HTR-8/SVneo (cell line): ENCODE measurements around the gene SCAP.
"Not testable (repeated sequence)": the region's sequence is repeated elsewhere in the genome, so short reads cannot be mapped to it uniquely, and the experiment has no call there.

ENCODE experiments used
- DNase-seq: peaks from one replicate; pipeline ENCODE4 v3.0.0; 2011; ENCODE audit warnings: low spot score, mixed read lengths; ENCODE audit not compliant: insufficient read length
- FAIRE-seq: peaks from 2 replicates; lab custom pipeline; 2011; peaks lifted over from hg19 to GRCh38; lab: Jason Lieb, UNC

Gene SCAP

DNA sequence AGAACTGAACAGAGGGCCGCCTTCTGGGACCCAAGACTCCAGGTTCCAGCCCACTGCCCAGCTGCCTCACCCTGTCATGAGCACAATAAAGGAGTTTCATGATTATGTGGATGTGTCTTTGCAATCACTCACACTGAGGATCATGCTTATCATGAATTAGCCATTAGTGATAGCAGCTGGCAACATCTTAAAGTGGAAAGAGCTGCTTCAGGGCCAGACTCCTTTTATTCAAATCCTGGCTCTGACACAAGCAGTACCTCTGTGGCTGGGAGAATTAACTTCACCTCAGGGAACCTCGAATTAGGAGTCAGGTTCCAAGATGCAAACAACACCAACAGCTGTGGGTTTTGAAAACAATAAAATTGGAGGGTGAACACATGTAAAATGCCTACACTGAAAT, 6.6 kb upstream of the SCAP start:
- no peak for DNase-seq
- FAIRE-seq: no peak

GRCh38 chr3:47481763-47482162, 6.0 kb upstream of the SCAP start:
- not testable (repeated sequence) for DNase-seq, FAIRE-seq

DNA sequence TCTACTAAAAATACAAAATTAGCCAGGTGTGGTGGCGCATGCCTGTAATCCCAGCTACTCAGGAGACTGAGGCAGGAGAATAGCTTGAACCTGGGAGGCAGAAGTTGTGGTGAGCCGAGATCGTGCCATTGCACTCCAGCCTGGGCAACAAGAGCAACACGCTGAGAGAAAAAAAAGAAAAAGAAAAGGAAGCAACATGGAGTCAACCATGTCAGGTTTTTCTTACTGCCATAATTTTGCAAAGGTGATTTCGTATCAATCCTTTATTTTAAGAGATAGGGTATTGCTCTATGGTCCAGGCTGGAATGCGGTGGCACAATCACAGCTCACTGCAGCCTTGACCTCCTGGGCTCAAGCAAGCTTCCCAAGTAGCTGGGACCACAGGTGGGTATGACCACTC, 4.5 kb upstream of the SCAP start:
- not testable (repeated sequence) for DNase-seq, FAIRE-seq

- no peak for FAIRE-seq
- DNase-seq: no peak
These were observed 4.1 kb upstream of the SCAP start for GRCh38 chr3:47479826-47480160.

- FAIRE-seq (no peak), DNase-seq (no peak)
These were observed 2.3 kb upstream of the SCAP start for GRCh38 chr3:47478022-47478421.

DNA sequence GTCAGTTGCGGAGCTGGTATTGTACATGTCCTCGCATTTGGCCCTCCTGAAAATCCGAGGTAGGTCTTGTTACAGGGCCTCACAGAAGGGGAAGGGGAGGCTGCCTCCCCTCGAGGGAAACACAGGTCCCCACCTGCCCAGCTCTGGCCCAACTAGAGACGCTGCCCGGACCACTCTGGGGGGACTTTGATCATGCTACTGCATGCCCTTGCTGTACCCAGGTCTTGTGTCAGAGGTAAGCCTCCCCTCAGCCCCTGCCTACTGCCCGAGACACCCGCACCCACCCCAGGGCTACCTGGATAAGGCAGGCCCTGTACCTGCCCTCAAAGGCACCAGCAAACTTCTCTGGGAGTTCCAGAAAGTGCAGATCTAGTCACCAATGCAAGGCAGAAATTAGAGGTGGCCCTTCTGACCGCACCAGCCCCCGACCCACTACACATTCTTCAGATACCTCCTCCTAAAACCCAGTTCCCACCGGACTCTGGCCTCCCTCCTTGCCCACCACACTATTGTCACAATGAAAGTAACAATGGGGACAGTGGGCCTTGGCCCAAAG, 981 bp upstream of the SCAP start:
- DNase-seq (no peak), FAIRE-seq (no peak)

GRCh38 chr3:47476330-47476626, 537 bp upstream of the SCAP start:
- DNase-seq (no peak), FAIRE-seq (no peak)

DNA sequence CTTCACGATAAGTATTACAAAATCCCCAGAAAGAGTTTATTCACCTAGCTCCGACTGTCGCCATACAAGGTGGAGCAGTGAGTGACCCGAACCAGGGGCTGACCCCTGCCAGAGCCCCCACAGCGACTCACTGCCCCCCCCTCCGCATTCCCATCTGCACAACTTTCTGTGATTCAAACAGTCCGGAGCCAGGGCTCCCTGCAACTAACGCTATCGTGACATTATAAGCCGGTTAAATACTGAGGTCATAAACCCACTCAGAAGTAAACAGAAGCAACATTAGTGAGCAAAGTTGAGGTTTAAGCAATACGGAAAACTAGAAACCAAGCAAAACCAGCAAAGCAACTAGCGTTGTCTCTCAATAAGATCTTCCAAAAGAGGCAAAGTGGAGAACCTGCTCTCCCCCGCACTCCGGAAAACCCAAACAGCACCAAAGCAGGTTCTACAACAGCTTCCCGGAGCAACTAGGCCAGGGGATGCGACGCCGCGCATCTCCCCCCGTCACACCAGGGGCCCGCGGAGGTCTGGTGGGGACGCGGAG, 642 bp downstream of the SCAP start:
- DNase-seq (no peak), FAIRE-seq (no peak)

DNA sequence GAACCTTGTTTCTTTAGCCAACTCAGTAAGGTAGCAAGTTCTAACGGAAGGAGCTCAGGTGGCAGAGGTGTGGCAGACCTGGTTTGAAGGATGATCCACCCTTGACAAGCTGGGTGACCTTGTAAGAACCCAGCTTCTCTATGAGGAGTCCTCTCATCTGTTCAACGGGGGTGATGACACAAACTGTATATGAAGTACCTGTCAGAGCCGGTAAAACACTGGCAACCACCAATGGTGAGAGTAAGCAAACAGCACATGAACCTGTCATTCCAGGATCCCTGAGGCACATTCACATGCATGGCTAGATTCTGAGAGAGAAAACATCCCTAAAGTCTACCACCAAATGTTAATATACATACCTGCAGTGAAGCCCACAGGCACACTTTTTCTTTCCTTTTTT, 2.4 kb downstream of the SCAP start:
- no peak for FAIRE-seq

GRCh38 chr3:47469616-47470015, 6.1 kb downstream of the SCAP start:
- no peak for FAIRE-seq
- DNase-seq: no peak

More for the DNA sequence above, 2.4 kb downstream of the SCAP start:
- no peak for DNase-seq

- not testable (repeated sequence) for FAIRE-seq, DNase-seq
These were observed 7.4 kb downstream of the SCAP start for GRCh38 chr3:47468315-47468714.

DNA sequence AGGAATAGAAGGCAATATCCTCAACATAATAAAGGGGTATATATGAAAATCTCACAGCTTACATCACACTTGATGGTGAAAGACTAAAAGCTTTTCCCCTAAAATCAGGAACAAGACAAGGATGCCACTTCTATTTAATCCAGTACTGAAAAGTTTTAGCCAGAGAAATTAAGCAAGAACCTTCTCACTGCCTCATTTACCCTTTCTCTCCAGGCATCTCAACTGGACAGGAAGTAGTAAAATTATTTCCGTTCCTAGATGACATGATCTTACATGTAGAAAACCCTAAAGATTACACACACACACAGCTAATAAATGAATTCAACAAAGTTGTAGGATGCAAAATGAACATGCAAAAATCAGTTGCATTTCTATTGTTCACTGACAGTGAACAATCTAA, 11.2 kb downstream of the SCAP start:
- DNase-seq (no peak), FAIRE-seq (no peak)

- FAIRE-seq, DNase-seq: not testable (repeated sequence)
These were observed 16.1 kb downstream of the SCAP start for GRCh38 chr3:47459534-47460085.

- DNase-seq (no peak), FAIRE-seq (no peak)
These were observed 18.8 kb downstream of the SCAP start for GRCh38 chr3:47456984-47457383.

DNA sequence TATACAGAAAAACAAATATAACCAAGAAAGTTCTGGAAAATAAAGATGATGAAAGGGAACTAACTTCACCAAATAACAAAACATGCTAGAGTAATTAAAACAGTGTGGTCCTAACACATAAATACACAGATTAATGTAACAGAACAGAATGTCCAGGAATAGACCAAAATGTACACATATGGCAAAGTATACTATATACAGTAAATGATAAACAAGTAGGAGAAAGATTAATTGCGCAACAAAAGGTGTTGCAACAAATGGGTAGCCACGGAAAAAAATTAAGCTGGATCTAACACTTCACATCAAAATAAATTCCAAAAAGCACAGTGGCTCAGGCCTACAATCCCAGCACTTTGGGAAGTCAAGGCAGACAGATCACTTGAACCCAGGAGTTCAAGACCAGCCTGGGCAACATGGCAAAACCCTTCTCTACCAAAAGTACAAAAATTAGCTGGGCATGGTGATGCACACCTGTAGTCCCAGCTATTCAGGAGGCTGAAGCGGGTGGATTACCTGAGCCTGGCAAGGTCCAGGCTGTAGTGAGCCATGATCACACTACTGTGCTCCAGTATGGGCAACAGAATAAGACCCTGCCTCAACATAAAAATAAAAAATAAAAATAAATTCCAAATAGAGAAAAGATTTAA, 19.8 kb downstream of the SCAP start:
- FAIRE-seq (no peak), DNase-seq (no peak)

DNA sequence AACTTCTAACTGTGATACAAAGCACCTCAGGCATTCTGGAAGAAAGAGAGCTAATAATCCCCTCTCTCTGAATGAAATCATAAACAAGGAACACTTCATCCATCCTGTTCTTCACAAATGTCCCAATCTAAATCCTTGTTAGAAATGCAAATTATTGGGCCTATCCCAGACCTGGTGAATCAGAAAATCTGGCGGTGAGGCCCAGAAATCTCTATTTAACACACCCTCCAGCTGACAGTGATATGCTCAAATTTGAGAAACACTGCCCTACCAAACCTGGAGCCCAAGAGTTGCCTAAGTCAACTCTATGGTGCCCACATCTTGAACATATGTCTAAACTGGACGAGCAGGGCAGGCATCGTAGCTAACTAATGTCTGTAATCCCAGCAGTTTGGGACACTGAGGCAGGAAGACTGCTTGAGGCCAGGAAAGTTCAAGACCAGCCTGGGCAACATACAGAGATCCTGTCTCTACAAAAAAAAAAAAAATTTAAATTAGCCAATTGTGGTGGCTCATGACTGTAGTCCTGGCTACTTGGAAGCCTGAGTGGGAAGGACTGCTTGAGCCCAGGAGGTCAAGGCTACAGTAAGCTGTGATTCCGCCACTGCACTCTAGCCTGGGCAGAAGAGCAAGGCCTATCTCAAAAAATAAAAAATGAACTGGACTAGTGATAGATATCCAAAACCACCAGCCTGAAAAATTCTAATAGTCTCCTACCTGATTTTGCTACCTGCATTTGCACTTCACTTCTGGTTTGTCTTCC, 23.1 kb downstream of the SCAP start:
- no peak for DNase-seq
- no peak for FAIRE-seq

DNA sequence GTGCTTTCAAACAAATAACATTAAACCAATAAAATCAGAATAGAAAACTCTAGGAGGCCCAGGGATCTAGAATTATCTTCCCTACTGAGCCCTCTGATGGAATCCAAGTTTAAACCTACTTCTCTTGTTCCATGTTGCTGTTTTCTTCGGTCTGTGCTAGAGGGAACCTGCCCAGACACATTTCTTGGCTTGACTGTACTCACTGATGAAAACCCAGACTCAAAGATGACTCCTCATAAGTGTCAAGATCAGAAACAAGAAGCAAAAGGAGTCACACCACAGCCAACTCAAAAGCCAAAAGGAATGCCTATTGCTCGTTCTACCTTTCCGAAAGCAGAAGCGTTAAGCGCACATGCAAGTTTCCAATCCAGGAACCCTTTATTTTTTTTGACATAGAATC, 31.6 kb downstream of the SCAP start:
- no peak for DNase-seq
- no peak for FAIRE-seq

GRCh38 chr3:47443611-47443995, 32.1 kb downstream of the SCAP start:
- FAIRE-seq: no peak

DNA sequence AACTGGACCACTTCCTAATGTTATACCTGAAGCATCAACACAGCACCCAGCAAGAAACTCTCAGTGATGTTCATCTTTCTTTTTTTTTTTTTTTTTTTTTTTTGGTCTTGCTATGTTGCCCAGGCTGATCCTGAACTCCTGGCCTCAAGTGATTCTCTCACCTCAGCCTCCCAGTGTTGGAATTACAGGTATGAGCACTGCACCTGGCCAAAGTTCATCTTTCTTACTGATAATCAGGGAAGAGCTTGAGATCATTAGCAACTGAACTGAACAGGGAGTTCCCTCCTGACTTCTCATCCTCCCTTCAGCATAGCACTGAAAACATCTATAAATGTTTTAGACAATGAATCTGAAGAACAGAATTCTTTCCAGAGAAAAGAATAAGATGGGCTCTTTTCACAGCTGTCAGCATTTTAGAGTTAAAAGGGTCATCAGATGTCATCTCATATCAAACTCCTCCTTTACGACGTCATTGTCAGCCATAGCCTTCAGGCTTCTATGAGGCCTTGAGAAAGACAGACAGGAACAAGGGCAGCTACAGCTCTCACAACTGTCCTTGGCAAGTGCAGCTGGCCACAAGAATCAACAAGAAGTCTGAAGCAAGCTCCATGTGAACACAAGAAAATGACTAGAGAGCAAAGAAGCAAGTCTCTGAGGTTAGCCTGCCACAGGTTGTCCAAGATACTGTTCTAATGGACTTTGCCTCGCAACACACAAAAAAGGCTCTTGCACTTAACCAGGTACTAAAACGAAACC, 33.8 kb downstream of the SCAP start:
- no peak for DNase-seq
- no peak for FAIRE-seq

More at GRCh38 chr3:47443611-47443995, 32.1 kb downstream of the SCAP start:
- no peak for DNase-seq

GRCh38 chr3:47440131-47440530, 35.6 kb downstream of the SCAP start:
- DNase-seq (no peak), FAIRE-seq (no peak)

- FAIRE-seq (no peak), DNase-seq (no peak)
These were observed 39.6 kb downstream of the SCAP start for GRCh38 chr3:47436180-47436579.
